ENCODE measurements around the gene BAHCC1.

The BAHCC1 gene

GRCh38 chr17:81368161-81369022 lies 26.9 kb upstream of the BAHCC1 start:
- in situ Hi-C loops (cut with MboI; ENCODE audit: low sequenced_read_pairs, unreplicated experiment) = no loop called here

GRCh38 chr17:81370294-81370693 lies 25.0 kb upstream of the BAHCC1 start:
- TF ChIP-seq CTCF (IDR thresholded peaks at IDR 0.05; ENCODE audit: borderline replicate concordance, control extremely low read depth, extremely low read depth, insufficient read depth, missing control alignments) = no peak
- no peak for DNase-seq (ENCODE audit: low spot score)
- in situ Hi-C loops (cut with MboI; ENCODE audit: low sequenced_read_pairs, unreplicated experiment) = no loop called here

More at GRCh38 chr17:81368161-81369022, 26.9 kb upstream of the BAHCC1 start:
- no peak for TF ChIP-seq CTCF (IDR thresholded peaks at IDR 0.05; ENCODE audit: borderline replicate concordance, control extremely low read depth, extremely low read depth, insufficient read depth, missing control alignments)
- DNase-seq (ENCODE audit: low spot score) = no peak

GRCh38 chr17:81371910-81372760 lies 23.1 kb upstream of the BAHCC1 start:
- DNase-seq (ENCODE audit: low spot score) = no peak
- in situ Hi-C loops (cut with MboI; ENCODE audit: low sequenced_read_pairs, unreplicated experiment) = no loop called here
- TF ChIP-seq CTCF (IDR thresholded peaks at IDR 0.05; ENCODE audit: borderline replicate concordance, control extremely low read depth, extremely low read depth, insufficient read depth, missing control alignments) = no peak

- in situ Hi-C loops (cut with MboI; ENCODE audit: low sequenced_read_pairs, unreplicated experiment) = no loop called here
- DNase-seq (ENCODE audit: low spot score) = no peak
- TF ChIP-seq CTCF (IDR thresholded peaks at IDR 0.05; ENCODE audit: borderline replicate concordance, control extremely low read depth, extremely low read depth, insufficient read depth, missing control alignments) = no peak
Observed at GRCh38 chr17:81373536-81374160, 21.6 kb upstream of the BAHCC1 start.

- DNase-seq (ENCODE audit: low spot score) = no peak
- in situ Hi-C loops (cut with MboI; ENCODE audit: low sequenced_read_pairs, unreplicated experiment) = no loop called here
- no peak for TF ChIP-seq CTCF (IDR thresholded peaks at IDR 0.05; ENCODE audit: borderline replicate concordance, control extremely low read depth, extremely low read depth, insufficient read depth, missing control alignments)
Observed at GRCh38 chr17:81374890-81375289, 20.4 kb upstream of the BAHCC1 start.

Data from GM13976 (cell line).